ENCODE results near the gene CAMK1D.

The CAMK1D gene

GRCh38 chr10:12642036-12642435 lies 292.7 kb downstream of the CAMK1D start:
- H2AFZ ChIP-seq (ENCODE audit: low read length), result no peak overlapping the region
- H3K4me1 ChIP-seq (ENCODE audit: low read length), result peaks cover 2% of the 10 kb centered on the region; the same call in 1 of the 2 replicates
- H4K20me1 ChIP-seq (ENCODE audit: insufficient read depth, low read length), result no peaks in the 10 kb centered on the region
- H3K4me3 ChIP-seq (ENCODE audit: low read length), result no peak overlapping the region
- no peaks in the 10 kb centered on the region for H3K9me2 ChIP-seq (replicated peaks; ENCODE audit: insufficient read depth, low read length)
- H3K79me2 ChIP-seq (ENCODE audit: low read length), result 0 out of 2 replicates have a peak, but pooled peaks cover 3% of the 10 kb centered on the region
- no peak for DNase-seq
- H3K9ac ChIP-seq (ENCODE audit: low read length), result no peak overlapping the region
- H3F3A ChIP-seq (ENCODE audit: insufficient read depth, low read length), result no peaks in the 10 kb centered on the region
- no peak overlapping the region for H3K27ac ChIP-seq (ENCODE audit: low read length)
- H3K36me3 ChIP-seq (replicated peaks; ENCODE audit: insufficient read depth, low read length), result 0 out of 2 replicates have a peak, but pooled peaks cover 2% of the 10 kb centered on the region
- no peak for TF ChIP-seq EZH2 (optimal IDR thresholded peaks at IDR 0.05; ENCODE audit: low read depth, low read length)
- TF ChIP-seq EZH2phosphoT487 (IDR thresholded peaks at IDR 0.05; ENCODE audit: low read length), result no peak
- no peak for TF ChIP-seq CTCF (IDR thresholded peaks at IDR 0.05; ENCODE audit: low read length)
- no peaks in the 10 kb centered on the region for H3K27me3 ChIP-seq (replicated peaks; ENCODE audit: insufficient read depth, low read length)
- no peak overlapping the region for H3K4me2 ChIP-seq (ENCODE audit: low read depth, low read length)
- no peaks in the 10 kb centered on the region for H3K9me3 ChIP-seq (replicated peaks; ENCODE audit: insufficient read depth, low read length)

GRCh38 chr10:12643279-12643678 lies 293.9 kb downstream of the CAMK1D start:
- no peaks in the 10 kb centered on the region for H4K20me1 ChIP-seq (ENCODE audit: insufficient read depth, low read length)
- H3K27ac ChIP-seq (ENCODE audit: low read length), result no peak overlapping the region
- H3K9ac ChIP-seq (ENCODE audit: low read length), result no peak overlapping the region
- DNase-seq, result no peak
- H3K27me3 ChIP-seq (replicated peaks; ENCODE audit: insufficient read depth, low read length), result no peaks in the 10 kb centered on the region
- 0 out of 2 replicates have a peak, but pooled peaks cover 3% of the 10 kb centered on the region for H3K79me2 ChIP-seq (ENCODE audit: low read length)
- H3K36me3 ChIP-seq (replicated peaks; ENCODE audit: insufficient read depth, low read length), result 0 out of 2 replicates have a peak, but pooled peaks cover 2% of the 10 kb centered on the region
- no peak overlapping the region for H3K4me3 ChIP-seq (ENCODE audit: low read length)
- no peak overlapping the region for H3K4me2 ChIP-seq (ENCODE audit: low read depth, low read length)
- H2AFZ ChIP-seq (ENCODE audit: low read length), result no peak overlapping the region
- no peaks in the 10 kb centered on the region for H3F3A ChIP-seq (ENCODE audit: insufficient read depth, low read length)
- no peaks in the 10 kb centered on the region for H3K9me2 ChIP-seq (replicated peaks; ENCODE audit: insufficient read depth, low read length)
- no peaks in the 10 kb centered on the region for H3K4me1 ChIP-seq (ENCODE audit: low read length)
- H3K9me3 ChIP-seq (replicated peaks; ENCODE audit: insufficient read depth, low read length), result no peaks in the 10 kb centered on the region
- TF ChIP-seq CTCF (IDR thresholded peaks at IDR 0.05; ENCODE audit: low read length) (no peak), EZH2 (optimal IDR thresholded peaks at IDR 0.05; ENCODE audit: low read depth, low read length) (no peak), EZH2phosphoT487 (IDR thresholded peaks at IDR 0.05; ENCODE audit: low read length) (no peak)

- Histone ChIP-seq H3K4me3 (ENCODE audit: low read length) (no peak overlapping the region), H3K4me1 (ENCODE audit: low read length) (no peaks in the 10 kb centered on the region), H4K20me1 (ENCODE audit: insufficient read depth, low read length) (no peaks in the 10 kb centered on the region), H3K4me2 (ENCODE audit: low read depth, low read length) (no peak overlapping the region), H2AFZ (ENCODE audit: low read length) (no peak overlapping the region), H3K36me3 (replicated peaks; ENCODE audit: insufficient read depth, low read length) (0 out of 2 replicates have a peak, but pooled peaks cover 2% of the 10 kb centered on the region), H3K9me2 (replicated peaks; ENCODE audit: insufficient read depth, low read length) (no peaks in the 10 kb centered on the region), H3K9ac (ENCODE audit: low read length) (no peak overlapping the region), H3K27ac (ENCODE audit: low read length) (no peak overlapping the region), H3K9me3 (replicated peaks; ENCODE audit: insufficient read depth, low read length) (no peaks in the 10 kb centered on the region), H3F3A (ENCODE audit: insufficient read depth, low read length) (no peaks in the 10 kb centered on the region), H3K79me2 (ENCODE audit: low read length) (0 out of 2 replicates have a peak, but pooled peaks cover 3% of the 10 kb centered on the region), H3K27me3 (replicated peaks; ENCODE audit: insufficient read depth, low read length) (no peaks in the 10 kb centered on the region)
- TF ChIP-seq EZH2 (optimal IDR thresholded peaks at IDR 0.05; ENCODE audit: low read depth, low read length), result no peak
- TF ChIP-seq CTCF (IDR thresholded peaks at IDR 0.05; ENCODE audit: low read length), result no peak
- TF ChIP-seq EZH2phosphoT487 (IDR thresholded peaks at IDR 0.05; ENCODE audit: low read length), result no peak
- no peak for DNase-seq
Measured at GRCh38 chr10:12644380-12645144, 295.2 kb downstream of the CAMK1D start.
